Nephron (organoid): ENCODE measurements around the gene PIK3C3.
A peak's percentile ranks its signal among the peaks of the same experiment; 100 is the strongest.

Source experiments
- H3K27ac Mint-ChIP-seq, 3 experiments: 2 replicates each; pipeline ENCODE4 v1.8.0; 2020; ENCODE audit warnings: mixed read lengths in 3 of 3, mild to moderate bottlenecking in 2 of 3, moderate library complexity in 1 of 3
- H3K27me3 Mint-ChIP-seq: 2 replicates; pipeline ENCODE4 v1.8.0; 2021; ENCODE audit warnings: low read depth, mild to moderate bottlenecking, moderate library complexity, mixed read lengths
- H3K36me3 Mint-ChIP-seq: 2 replicates; pipeline ENCODE4 v1.8.0; 2020; ENCODE audit warnings: low read depth, mixed read lengths
- H3K4me1 Mint-ChIP-seq: 2 replicates; pipeline ENCODE4 v1.8.0; 2020; ENCODE audit warnings: mixed read lengths
- H3K4me3 Mint-ChIP-seq, 3 experiments: 2 replicates each; pipeline ENCODE4 v1.8.0; 2020; ENCODE audit warnings: mild to moderate bottlenecking in 3 of 3, mixed read lengths in 3 of 3, moderate library complexity in 2 of 3
- H3K9me3 Mint-ChIP-seq: 2 replicates; pipeline ENCODE4 v1.8.0; 2020; ENCODE audit warnings: mixed read lengths
- CTCF ChIP-seq, 3 experiments: fragments of 200-600 bp; sonication (generic); IDR thresholded peaks; one replicate each; pipeline ENCODE4 v1.5.0; 2021; ENCODE audit warnings: antibody characterized with exemption in 3 of 3; ENCODE audit not compliant: unreplicated experiment in 3 of 3

Gene PIK3C3

GRCh38 chr18:41936471-41937134 lies 18.4 kb upstream of the PIK3C3 start:
- Mint-ChIP-seq H3K27me3 (no peaks in the 10 kb centered on the region), H3K36me3 (no peaks in the 10 kb centered on the region), H3K9me3 (no peaks in the 10 kb centered on the region), H3K27ac (peak overlapping the region; percentile 91 to 96 (median 93)), H3K4me1 (peaks cover 9% of the 10 kb centered on the region), H3K4me3 (no peak overlapping the region)
- TF ChIP-seq CTCF (IDR thresholded peaks at IDR 0.05; ENCODE audit: unreplicated experiment in 3 of 3) = no peak

GRCh38 chr18:41938445-41938844 lies 16.6 kb upstream of the PIK3C3 start:
- no peaks in the 10 kb centered on the region for H3K36me3 Mint-ChIP-seq
- peaks cover 4% of the 10 kb centered on the region for H3K27me3 Mint-ChIP-seq
- no peak overlapping the region for H3K4me3 Mint-ChIP-seq
- peaks cover 9% of the 10 kb centered on the region for H3K4me1 Mint-ChIP-seq
- no peak for TF ChIP-seq CTCF (IDR thresholded peaks at IDR 0.05; ENCODE audit: unreplicated experiment in 3 of 3)
- H3K27ac Mint-ChIP-seq = no peak overlapping the region
- no peaks in the 10 kb centered on the region for H3K9me3 Mint-ChIP-seq

GRCh38 chr18:41939326-41939725 lies 15.7 kb upstream of the PIK3C3 start:
- Mint-ChIP-seq H3K4me3 (no peak overlapping the region), H3K9me3 (no peaks in the 10 kb centered on the region), H3K27me3 (peaks cover 4% of the 10 kb centered on the region), H3K4me1 (peaks cover 9% of the 10 kb centered on the region), H3K27ac (no peak overlapping the region), H3K36me3 (no peaks in the 10 kb centered on the region)
- TF ChIP-seq CTCF (IDR thresholded peaks at IDR 0.05; ENCODE audit: unreplicated experiment in 3 of 3) = no peak

DNA sequence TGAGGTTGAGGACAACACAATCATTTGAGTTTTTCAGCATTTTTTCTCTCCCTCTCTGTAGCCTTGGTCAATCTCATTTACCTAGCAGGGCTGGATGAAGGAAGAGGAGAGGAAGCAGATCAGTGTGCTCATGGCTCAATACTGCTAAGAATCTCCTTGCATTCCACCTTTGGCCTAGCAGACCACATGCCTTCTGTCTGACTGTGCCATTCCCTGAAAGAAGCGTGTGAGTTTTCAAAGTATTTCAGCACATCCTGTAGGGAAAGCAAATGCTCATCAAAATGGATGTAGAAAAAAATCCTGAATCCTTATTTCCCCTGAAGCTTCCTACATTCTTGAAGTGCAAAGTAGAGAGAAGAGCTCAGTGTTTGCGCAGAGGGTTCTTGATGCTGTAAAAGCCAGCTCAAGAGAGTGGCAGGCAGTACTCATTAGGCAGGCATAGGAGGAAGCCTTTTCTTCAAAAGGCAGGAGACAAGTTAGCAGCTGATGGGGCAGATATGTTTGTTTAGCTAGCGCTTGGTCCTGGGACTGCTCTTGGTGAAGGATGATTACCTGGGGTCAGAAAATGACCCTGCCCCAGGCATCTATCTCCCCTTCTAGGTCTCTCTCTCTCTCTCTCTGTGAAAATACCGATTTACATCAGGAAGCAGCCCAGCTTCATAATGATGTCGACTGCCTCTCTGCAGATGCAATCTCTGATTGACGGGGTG lies 14.4 kb upstream of the PIK3C3 start:
- H3K36me3 Mint-ChIP-seq = no peaks in the 10 kb centered on the region
- TF ChIP-seq CTCF (IDR thresholded peaks at IDR 0.05; ENCODE audit: unreplicated experiment in 3 of 3) = no peak
- H3K27me3 Mint-ChIP-seq = peaks cover 4% of the 10 kb centered on the region
- no peak overlapping the region for H3K4me3 Mint-ChIP-seq
- H3K27ac Mint-ChIP-seq = no peak overlapping the region
- H3K9me3 Mint-ChIP-seq = no peaks in the 10 kb centered on the region
- H3K4me1 Mint-ChIP-seq = peaks cover 9% of the 10 kb centered on the region

DNA sequence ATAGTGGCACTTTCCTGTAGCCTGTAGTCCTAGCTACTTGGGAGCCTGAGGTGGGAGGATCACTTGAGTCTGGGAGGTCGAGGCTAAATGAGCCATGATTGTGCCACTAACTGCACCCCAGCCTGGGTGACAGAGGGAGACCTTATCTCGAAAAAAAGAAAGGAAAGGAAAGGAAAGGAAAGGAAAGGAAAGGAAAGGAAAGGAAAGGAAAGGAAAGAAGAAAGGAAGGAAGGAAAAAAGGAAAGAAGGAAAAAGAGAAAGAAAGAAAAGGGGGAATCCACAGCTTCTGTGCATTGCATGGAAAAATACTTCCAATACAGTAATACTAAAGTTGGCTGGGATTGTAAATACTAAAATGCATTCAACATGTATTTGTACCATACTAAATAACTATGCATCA lies 12.8 kb upstream of the PIK3C3 start:
- Mint-ChIP-seq H3K9me3 (no peaks in the 10 kb centered on the region), H3K36me3 (no peaks in the 10 kb centered on the region), H3K27me3 (peaks cover 5% of the 10 kb centered on the region), H3K4me1 (no peaks in the 10 kb centered on the region), H3K27ac (no peak overlapping the region), H3K4me3 (no peak overlapping the region)
- TF ChIP-seq CTCF (IDR thresholded peaks at IDR 0.05; ENCODE audit: unreplicated experiment in 3 of 3) = no peak
